HEK293T (cell line): ENCODE measurements around the gene CAPN11.

Source experiments
- ARNT ChIP-seq: fragments of 450-650 bp; IDR thresholded peaks from 2 replicates; pipeline ENCODE4 v1.6.1; 2017; ENCODE audit warnings: mild to moderate bottlenecking
- BHLHE40 ChIP-seq: fragments of 450-650 bp; IDR thresholded peaks from 2 replicates; pipeline ENCODE4 v1.6.1; 2016; ENCODE audit warnings: mild to moderate bottlenecking, moderate library complexity, borderline replicate concordance
- ELF4 ChIP-seq: fragments of 450-650 bp; IDR thresholded peaks from 2 replicates; pipeline ENCODE4 v1.6.1; 2017; ENCODE audit warnings: antibody characterized with exemption
- FOXA1 ChIP-seq: fragments of 450-650 bp; IDR thresholded peaks from 2 replicates; pipeline ENCODE4 v1.6.1; 2016; ENCODE audit warnings: mild to moderate bottlenecking
- FOXK2 ChIP-seq: fragments of 450-650 bp; IDR thresholded peaks from 2 replicates; pipeline ENCODE4 v1.6.1; 2016; ENCODE audit warnings: mild to moderate bottlenecking
- FOXM1 ChIP-seq: fragments of 450-650 bp; IDR thresholded peaks from 2 replicates; pipeline ENCODE4 v1.6.1; 2017; ENCODE audit warnings: mild to moderate bottlenecking, borderline replicate concordance
- HDGF ChIP-seq: fragments of 450-650 bp; IDR thresholded peaks from 2 replicates; pipeline ENCODE4 v1.6.1; 2017; ENCODE audit warnings: antibody characterized with exemption, borderline replicate concordance
- LEF1 ChIP-seq: fragments of 450-650 bp; IDR thresholded peaks from 2 replicates; pipeline ENCODE4 v1.6.1; 2017; ENCODE audit warnings: mild to moderate bottlenecking, borderline replicate concordance
- NFRKB ChIP-seq: fragments of 450-650 bp; IDR thresholded peaks from 2 replicates; pipeline ENCODE4 v1.6.1; 2016; ENCODE audit warnings: mild to moderate bottlenecking, moderate library complexity
- SP1 ChIP-seq: fragments of 450-650 bp; IDR thresholded peaks from 2 replicates; pipeline ENCODE4 v1.6.1; 2017
- SUZ12 ChIP-seq: fragments of 450-650 bp; IDR thresholded peaks from 2 replicates; pipeline ENCODE4 v1.6.1; 2016; ENCODE audit warnings: mild to moderate bottlenecking
- TARDBP ChIP-seq: fragments of 450-650 bp; IDR thresholded peaks from 2 replicates; pipeline ENCODE4 v1.6.1; 2016
- ZNF384 ChIP-seq: fragments of 450-650 bp; IDR thresholded peaks from 2 replicates; pipeline ENCODE4 v1.6.1; 2016

DNA sequence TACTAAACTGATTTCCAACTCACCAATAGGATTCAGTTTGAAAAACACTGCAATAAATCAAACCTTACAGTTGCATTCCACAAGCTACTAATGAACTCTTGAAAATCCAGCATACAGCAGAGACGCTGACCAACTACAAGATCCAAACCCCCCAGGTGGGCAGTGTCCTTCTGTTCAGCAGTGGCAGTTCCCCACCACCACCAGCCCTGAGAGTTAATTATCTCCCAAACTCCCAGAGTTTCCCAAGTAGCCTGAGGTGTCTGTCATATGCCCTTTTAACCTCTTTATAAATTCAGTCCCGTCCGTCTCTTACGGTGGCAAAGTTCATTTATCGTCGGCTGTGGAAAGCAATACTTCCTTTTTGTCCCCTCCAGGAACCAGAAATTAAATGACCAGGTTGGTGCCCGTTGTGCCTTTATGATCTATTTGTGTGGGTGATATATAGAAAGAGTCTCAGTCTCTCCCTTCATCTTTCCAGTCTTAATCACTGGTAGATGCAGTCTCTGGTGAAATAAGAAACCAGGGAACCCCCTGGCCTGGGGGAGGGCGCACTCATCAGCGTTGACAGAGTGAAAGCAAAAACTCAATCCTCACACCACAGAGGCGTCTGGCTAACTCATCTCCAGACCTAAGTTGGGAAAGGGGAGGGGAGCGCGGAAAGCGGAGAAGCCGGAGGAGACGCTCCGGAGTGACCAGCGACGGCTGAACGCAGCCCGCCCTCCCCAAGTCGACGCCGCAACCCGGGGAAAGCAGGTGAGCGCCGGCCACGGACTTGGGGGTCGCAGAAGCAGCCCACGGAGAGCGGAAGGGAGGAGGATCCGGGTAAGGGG, 32.1 kb upstream of the CAPN11 start:
- TF ChIP-seq FOXM1 (no peak), ZNF384 (no peak), SP1 (no peak), FOXA1 (no peak), ELF4 (no peak), BHLHE40 (no peak), TARDBP (no peak), LEF1 (no peak), NFRKB (no peak), FOXK2 (no peak), ARNT (no peak), SUZ12 (no peak), HDGF (no peak)
